PFSK-1 (cell line): ENCODE measurements around the gene TMPRSS5.

ENCODE experiments used
- FOXP2 ChIP-seq: optimal IDR thresholded peaks from 2 replicates; pipeline ENCODE3; 2011; ENCODE audit warnings: borderline replicate concordance, control low read depth, inconsistent platforms; ENCODE audit not compliant: insufficient read depth; ENCODE audit errors: extremely low read length, extremely low read depth
- TAF1 ChIP-seq: IDR thresholded peaks from 2 replicates; pipeline ENCODE4 v1.6.1; 2012; ENCODE audit warnings: low read length, control low read depth, borderline replicate concordance; ENCODE audit not compliant: insufficient read depth

- no peak for TF ChIP-seq FOXP2
- no peak for TF ChIP-seq TAF1
Observed at GRCh38 chr11:113645593-113646349, 60.3 kb downstream of the TMPRSS5 start.
